AG10803 (cell line): ENCODE measurements around the gene HNF1A.
A peak's percentile ranks its signal among the peaks of the same experiment; 100 is the strongest.

Source experiments
- DNase-seq: peaks from one replicate; pipeline ENCODE4 v3.0.0; 2010; ENCODE audit warnings: low read depth
- H3K4me3 ChIP-seq: 2 replicates; pipeline ENCODE4 v1.5.1; 2011; ENCODE audit warnings: mild to moderate bottlenecking, low read length, control low read depth
- CTCF ChIP-seq: conservative IDR thresholded peaks from 2 replicates; pipeline ENCODE4 v1.5.1; 2011; ENCODE audit warnings: mild to moderate bottlenecking, low read length, control low read depth, inconsistent platforms

The HNF1A gene

DNA sequence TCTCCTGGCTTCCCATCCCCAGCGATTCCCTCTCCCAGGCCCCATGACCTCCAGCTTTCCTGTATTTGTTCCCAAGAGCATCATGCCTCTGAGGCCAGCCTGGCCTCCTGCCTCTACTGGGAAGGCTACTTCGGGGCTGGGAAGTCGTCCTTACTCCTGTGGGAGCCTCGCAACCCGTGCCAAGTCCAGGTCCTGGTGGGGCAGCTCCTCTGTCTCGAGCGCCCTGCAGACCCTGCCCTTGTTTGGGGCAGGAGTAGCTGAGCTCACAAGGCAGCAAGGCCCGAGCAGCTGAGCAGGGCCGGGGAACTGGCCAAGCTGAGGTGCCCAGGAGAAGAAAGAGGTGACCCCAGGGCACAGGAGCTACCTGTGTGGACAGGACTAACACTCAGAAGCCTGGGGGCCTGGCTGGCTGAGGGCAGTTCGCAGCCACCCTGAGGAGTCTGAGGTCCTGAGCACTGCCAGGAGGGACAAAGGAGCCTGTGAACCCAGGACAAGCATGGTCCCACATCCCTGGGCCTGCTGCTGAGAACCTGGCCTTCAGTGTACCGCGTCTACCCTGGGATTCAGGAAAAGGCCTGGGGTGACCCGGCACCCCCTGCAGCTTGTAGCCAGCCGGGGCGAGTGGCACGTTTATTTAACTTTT, 23.6 kb downstream of the HNF1A start:
- no peak for DNase-seq
- TF ChIP-seq CTCF, result no peak
- H3K4me3 ChIP-seq, result no peak overlapping the region

- no peak for TF ChIP-seq CTCF
- no peak for DNase-seq
- H3K4me3 ChIP-seq, result no peak overlapping the region
Observed at GRCh38 chr12:121003650-121004049, 25.3 kb downstream of the HNF1A start.

- TF ChIP-seq CTCF, result no peak
- H3K4me3 ChIP-seq, result no peak overlapping the region
- DNase-seq, result no peak
Observed at GRCh38 chr12:121004253-121004815, 26.0 kb downstream of the HNF1A start.

DNA sequence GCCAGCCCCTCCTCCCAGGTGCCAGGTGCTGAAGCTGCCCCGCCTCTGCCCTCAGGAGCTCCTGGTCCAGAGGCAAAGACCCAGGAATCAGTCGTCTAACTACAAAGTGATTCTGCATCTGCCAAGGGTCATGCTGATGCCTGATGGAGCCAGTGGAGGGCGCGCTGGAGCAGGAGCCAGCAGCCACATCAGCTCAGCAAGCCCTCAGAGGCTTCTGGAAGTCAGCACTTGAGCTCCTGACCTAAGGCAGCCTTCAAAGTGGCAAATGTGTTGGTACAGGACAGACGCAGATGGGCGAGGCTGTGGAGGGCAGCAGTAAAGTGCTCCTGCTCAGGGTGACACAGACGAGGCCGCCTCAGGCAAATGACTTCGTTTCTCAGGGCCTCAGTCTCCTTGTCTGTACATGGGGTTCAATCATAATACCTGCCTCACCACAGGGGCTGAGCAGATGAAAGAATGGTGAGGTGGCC, 27.0 kb downstream of the HNF1A start:
- TF ChIP-seq CTCF, result peak; percentile 69
- peak; percentile 39 for DNase-seq
- H3K4me3 ChIP-seq, result no peak overlapping the region

DNA sequence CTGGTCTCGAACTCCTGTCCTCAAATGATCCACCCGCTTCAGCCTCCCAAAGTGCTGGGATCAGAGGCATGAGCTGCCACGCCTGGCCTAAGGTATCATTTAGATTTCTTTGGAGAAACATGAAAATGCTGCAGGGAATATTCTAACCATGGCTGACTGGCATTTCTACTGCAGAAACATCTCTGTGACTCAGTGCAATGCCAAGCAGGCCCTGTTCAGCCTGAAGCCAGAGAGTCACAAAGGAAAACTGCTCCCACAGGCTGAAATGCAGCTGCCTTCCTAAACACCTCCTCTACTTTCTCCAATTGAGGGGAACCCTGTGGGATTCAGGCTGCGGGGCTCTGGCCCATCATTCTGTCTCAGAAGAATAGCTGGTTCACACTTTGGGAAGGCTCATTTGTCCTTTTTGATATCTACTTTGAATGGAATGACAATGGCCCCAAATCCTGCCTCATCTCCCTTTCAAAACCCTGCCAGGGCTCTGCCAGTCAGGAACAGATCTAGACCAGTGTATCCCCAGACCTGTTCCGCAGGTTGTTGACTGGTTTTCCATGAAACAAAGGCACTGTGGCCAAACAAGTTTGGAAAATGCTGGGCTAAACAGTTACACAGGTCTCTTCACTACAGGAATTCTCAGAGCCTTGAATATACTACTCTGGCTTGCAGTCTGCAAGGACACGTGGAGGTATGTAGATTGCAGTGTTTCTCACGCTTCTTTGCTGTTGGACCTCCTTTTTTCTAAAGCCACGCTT, 30.2 kb downstream of the HNF1A start:
- TF ChIP-seq CTCF, result no peak
- H3K4me3 ChIP-seq, result no peak overlapping the region
- DNase-seq, result no peak

GRCh38 chr12:121009741-121010140, 31.4 kb downstream of the HNF1A start:
- TF ChIP-seq CTCF, result peak; percentile 54
- peak; percentile 28 for DNase-seq
- no peak overlapping the region for H3K4me3 ChIP-seq
